Common myeloid progenitor, CD34-positive (primary cell): ENCODE measurements around the gene USP35.

Experiments used
- CTCF ChIA-PET: fragments of 350-600 bp; sonication (Branson Sonifier 250); formaldehyde crosslinking; loops from one replicate; lab custom pipeline; 2021; ENCODE audit warnings: antibody characterized with exemption; lab: Charles Lee
- POLR2A ChIA-PET: fragments of 350-600 bp; sonication (Branson Sonifier 250); formaldehyde crosslinking; loops from one replicate; lab custom pipeline; 2021; ENCODE audit warnings: antibody characterized with exemption; lab: Charles Lee
- DNase-seq, 3 donors: peaks; one replicate each; pipeline versions ENCODE4 v3.0.0 to v3.0.0-alpha.2; 2013
- H3K27ac ChIP-seq, 2 experiments: 1 replicate in 1 of 2; 2 replicates in 1 of 2; pipeline ENCODE4 v1.7.0; 2013; ENCODE audit warnings: inconsistent platforms in 2 of 2, low read length in 2 of 2, mild to moderate bottlenecking in 2 of 2, low read depth in 1 of 2, moderate library complexity in 1 of 2; ENCODE audit not compliant: severe bottlenecking in 2 of 2, insufficient read depth in 1 of 2, poor library complexity in 1 of 2
- H3K27me3 ChIP-seq, 5 experiments: replicated peaks in 2 of 5; 1 replicate in 3 of 5; 2 replicates in 2 of 5; pipeline versions ENCODE4 v1.6.1 to v1.7.0; 2013; ENCODE audit warnings: low read length in 4 of 5, mild to moderate bottlenecking in 2 of 5, moderate library complexity in 2 of 5, inconsistent platforms in 1 of 5; ENCODE audit not compliant: insufficient read depth in 5 of 5, control insufficient read depth in 4 of 5
- H3K36me3 ChIP-seq, 4 experiments: 1 replicate in 2 of 4; 2 replicates in 2 of 4; pipeline versions ENCODE4 v1.6.1 to v1.7.0; 2013; ENCODE audit warnings: low read length in 3 of 4, control low read depth in 1 of 4, mild to moderate bottlenecking in 1 of 4; ENCODE audit not compliant: control insufficient read depth in 4 of 4, insufficient read depth in 4 of 4
- H3K4me1 ChIP-seq, 4 experiments: 1 replicate in 3 of 4; 2 replicates in 1 of 4; pipeline versions ENCODE4 v1.6.1 to v1.7.1; 2013; ENCODE audit warnings: low read length in 3 of 4, mild to moderate bottlenecking in 3 of 4, control low read depth in 1 of 4, inconsistent platforms in 1 of 4, moderate library complexity in 1 of 4; ENCODE audit not compliant: control insufficient read depth in 4 of 4, insufficient read depth in 4 of 4; ENCODE audit errors: control extremely low read depth in 1 of 4
- H3K4me3 ChIP-seq, 7 experiments: 1 replicate in 4 of 7; 2 replicates in 3 of 7; pipeline versions ENCODE4 v1.5.1 to v1.7.0; 2013; ENCODE audit warnings: mild to moderate bottlenecking in 7 of 7, low read length in 6 of 7, moderate library complexity in 6 of 7, inconsistent platforms in 2 of 7, low read depth in 2 of 7, control low read depth in 1 of 7; ENCODE audit not compliant: insufficient read depth in 4 of 7, control insufficient read depth in 1 of 7; ENCODE audit errors: extremely low read depth in 1 of 7
- H3K9me3 ChIP-seq, 5 experiments: 1 replicate in 4 of 5; 2 replicates in 1 of 5; pipeline versions ENCODE4 v1.6.1 to v1.7.1; 2013; ENCODE audit warnings: low read length in 4 of 5, mild to moderate bottlenecking in 2 of 5, inconsistent platforms in 1 of 5, low read depth in 1 of 5, moderate library complexity in 1 of 5; ENCODE audit not compliant: control insufficient read depth in 4 of 5, insufficient read depth in 2 of 5; ENCODE audit errors: control extremely low read depth in 1 of 5
- WGBS: methylation state at CpG from one replicate; pipeline ENCODE4 v1.1.5; 2013; ENCODE audit not compliant: insufficient coverage; 5-methylcytosine and 5-hydroxymethylcytosine counted together

The USP35 gene

DNA sequence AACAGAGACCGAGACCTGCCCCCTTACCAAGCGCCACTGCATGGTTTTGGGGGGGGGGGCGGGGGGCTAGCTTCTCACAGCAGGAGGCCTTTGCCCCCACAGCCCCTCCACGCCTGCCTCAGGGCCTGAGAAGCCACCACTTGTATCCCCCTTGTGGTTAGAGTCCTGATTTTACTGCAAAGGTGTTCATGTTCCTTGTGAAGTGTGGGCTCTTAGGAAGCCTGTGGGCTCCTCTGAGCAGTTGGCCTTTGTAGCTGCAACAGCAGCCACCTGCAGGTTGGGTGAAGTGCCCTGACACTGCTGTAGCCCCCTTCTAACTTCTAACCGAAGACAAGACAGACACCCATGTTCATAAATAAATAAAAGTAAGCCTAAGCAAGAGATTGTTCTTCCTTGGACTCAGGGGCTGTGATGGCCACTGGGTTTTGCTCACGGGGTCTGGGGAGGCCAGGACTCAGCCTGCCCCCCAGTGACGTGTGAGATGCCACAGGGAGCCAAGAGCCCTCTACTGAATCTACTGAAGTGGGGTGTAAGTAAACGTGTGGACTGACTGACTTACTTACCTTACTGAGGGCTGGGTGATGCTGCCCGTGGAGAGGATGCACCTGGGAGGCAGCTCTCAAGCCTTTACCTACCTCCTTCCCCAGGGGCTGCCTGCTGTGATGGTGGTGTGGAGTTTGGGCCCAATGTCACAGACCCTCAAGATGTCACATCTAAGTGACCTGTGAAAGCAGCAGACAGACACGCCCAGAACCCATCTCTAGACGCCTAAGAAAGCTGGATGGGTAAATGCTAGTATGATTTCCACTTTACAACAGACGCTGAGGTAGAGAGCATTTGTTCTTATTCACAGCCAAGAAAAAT, 25.8 kb downstream of the USP35 start:
- CTCF ChIA-PET: interaction anchor here (2.8 kb wide), 1 partner anchor 13 kb away, joined by 9 read pairs; no protein-coding TSS in a partner anchor
- no peak for DNase-seq
- Histone ChIP-seq H3K4me3 (no peak overlapping the region), H3K27me3 (no peaks in the 10 kb centered on the region), H3K36me3 (peaks cover 12 to 68% (median 36%) of the 10 kb centered on the region in 4 experiments), H3K9me3 (no peaks in the 10 kb centered on the region), H3K4me1 (peaks cover 0 to 11% (median 5%) of the 10 kb centered on the region in 4 experiments), H3K27ac (no peak overlapping the region)
- POLR2A ChIA-PET: no interaction called here
- WGBS: 94% methylated on average over 5 of the region's 12 CpGs

DNA sequence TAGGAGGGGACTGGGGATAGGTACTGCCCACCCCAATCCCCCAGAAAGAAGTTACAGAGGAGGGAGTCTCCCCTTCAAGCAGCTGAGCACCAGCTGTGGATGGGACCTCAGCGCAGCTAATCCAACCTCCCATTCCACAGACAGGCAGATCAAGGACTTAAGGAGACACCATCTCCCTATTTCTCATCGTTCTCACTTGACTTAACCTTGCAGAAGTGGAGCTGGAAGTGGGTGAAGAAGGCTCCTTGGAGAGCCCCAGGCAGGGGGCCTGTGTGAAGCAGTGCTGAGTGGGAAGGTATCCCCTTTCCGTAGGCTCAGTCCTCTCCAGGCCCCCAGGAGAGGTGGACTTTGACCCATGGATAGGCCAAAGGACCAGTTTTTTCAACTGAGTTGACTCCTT, 27.3 kb downstream of the USP35 start:
- Histone ChIP-seq H3K36me3 (peaks cover 14 to 78% (median 50%) of the 10 kb centered on the region in 4 experiments), H3K9me3 (no peaks in the 10 kb centered on the region), H3K4me3 (no peak overlapping the region), H3K27ac (no peak overlapping the region), H3K27me3 (no peaks in the 10 kb centered on the region), H3K4me1 (peaks cover 0 to 11% (median 5%) of the 10 kb centered on the region in 4 experiments)
- POLR2A ChIA-PET: no interaction called here
- CTCF ChIA-PET: interaction anchor here (1.0 to 1.4 kb wide), 2 partner anchors 12 to 348 kb away, joined by 3 to 5 read pairs; no protein-coding TSS in a partner anchor
- 100% methylated on average over 2 of the region's 3 CpGs for WGBS
- DNase-seq: no peak

GRCh38 chr11:78216571-78217287, 28.0 kb downstream of the USP35 start:
- WGBS: 94% methylated on average over 5 of the region's 5 CpGs
- Histone ChIP-seq H3K4me3 (no peak overlapping the region), H3K4me1 (peaks cover 0 to 11% (median 5%) of the 10 kb centered on the region in 4 experiments), H3K36me3 (peaks cover 18 to 85% (median 56%) of the 10 kb centered on the region in 4 experiments), H3K27ac (no peak overlapping the region), H3K27me3 (no peaks in the 10 kb centered on the region), H3K9me3 (no peaks in the 10 kb centered on the region)
- CTCF ChIA-PET: interaction anchor here (1.0 to 1.4 kb wide), 2 partner anchors 12 to 348 kb away, joined by 3 to 5 read pairs; no protein-coding TSS in a partner anchor
- POLR2A ChIA-PET: no interaction called here
- no peak for DNase-seq

DNA sequence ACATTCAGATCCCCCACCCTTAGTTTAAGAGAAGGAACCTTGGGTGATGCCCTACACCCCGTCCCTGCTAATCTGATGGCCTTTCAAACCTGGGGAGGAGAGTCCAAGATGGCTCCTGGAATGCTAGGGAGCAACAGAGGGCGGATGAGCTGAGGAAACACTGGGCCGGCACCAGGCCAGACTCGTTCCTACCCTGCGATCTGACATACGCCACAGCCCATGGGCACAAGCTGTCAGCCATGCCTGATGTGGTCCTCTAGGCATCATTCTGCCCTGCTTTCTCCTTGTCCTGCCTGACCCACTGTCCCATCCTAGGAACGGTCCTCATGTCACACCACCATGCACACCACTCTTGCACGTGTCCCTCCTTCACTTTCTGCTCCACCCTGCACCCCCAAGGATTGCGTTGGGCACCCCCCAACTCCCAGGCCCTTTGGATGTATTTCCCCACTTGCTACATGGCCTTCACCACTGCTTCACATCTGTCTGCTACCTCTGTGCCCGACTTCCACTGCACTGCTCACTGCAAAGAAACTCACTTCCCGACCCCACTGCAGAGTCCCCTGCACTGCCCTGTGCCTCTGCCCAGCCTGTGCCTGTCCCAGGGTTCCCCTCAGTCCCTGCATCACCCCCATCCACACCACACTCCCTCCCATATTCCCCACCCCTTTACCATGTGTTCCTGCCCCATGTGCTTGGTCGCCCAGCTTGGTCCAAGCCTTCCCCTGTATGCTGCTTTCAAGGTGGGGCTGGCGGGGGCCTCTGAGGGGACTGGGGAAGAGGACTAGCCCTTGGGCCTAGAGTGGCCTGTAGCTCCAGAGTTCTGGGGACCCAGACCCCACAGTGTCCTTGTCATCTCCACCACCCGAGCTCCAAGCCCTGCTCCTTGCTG, 29.2 kb downstream of the USP35 start:
- Histone ChIP-seq H3K4me1 (peaks cover 0 to 11% (median 5%) of the 10 kb centered on the region in 4 experiments), H3K9me3 (no peaks in the 10 kb centered on the region), H3K27me3 (no peaks in the 10 kb centered on the region), H3K36me3 (peaks cover 20 to 91% (median 63%) of the 10 kb centered on the region in 4 experiments), H3K4me3 (no peak overlapping the region), H3K27ac (no peak overlapping the region)
- ChIA-PET POLR2A (no interaction called here), CTCF (interaction anchor here (0.9 to 1.7 kb wide), 3 partner anchors 10 to 346 kb away, joined by 3 read pairs; no protein-coding TSS in a partner anchor)
- no peak for DNase-seq
- 99% methylated on average over 14 of the region's 14 CpGs for WGBS

GRCh38 chr11:78218707-78219492, 30.2 kb downstream of the USP35 start:
- H3K36me3 ChIP-seq: peaks cover 25 to 90% (median 68%) of the 10 kb centered on the region in 4 experiments
- no peak overlapping the region for H3K4me3 ChIP-seq
- no peaks in the 10 kb centered on the region for H3K9me3 ChIP-seq
- ChIA-PET POLR2A (no interaction called here), CTCF (interaction anchor here (1.6 to 2.1 kb wide), 3 partner anchors 10 to 346 kb away, joined by 3 to 10 read pairs (median 5); no protein-coding TSS in a partner anchor)
- 96% methylated on average over 8 of the region's 11 CpGs for WGBS
- no peak for DNase-seq
- H3K27me3 ChIP-seq: no peaks in the 10 kb centered on the region
- H3K27ac ChIP-seq: no peak overlapping the region
- H3K4me1 ChIP-seq: peaks cover 0 to 7% (median 4%) of the 10 kb centered on the region in 4 experiments
